T-helper 2 cell (primary cell): Measurements from ENCODE around the gene SMCR8.
A peak's percentile ranks its signal among the peaks of the same experiment; 100 is the strongest.
"Not testable (repeated sequence)": the region's sequence is repeated elsewhere in the genome, so short reads cannot be mapped to it uniquely, and the experiment has no call there.

ENCODE experiments used
- DNase-seq, 5 experiments: peaks; one replicate each; pipeline versions ENCODE4 v3.0.0 to v3.0.0-alpha.2; 2012 to 2022
- total RNA-seq, 2 donors: gene quantifications; one replicate each; lab custom pipeline; 2026; lab: John Stamatoyannopoulos, UW

SMCR8 gene, protein sequence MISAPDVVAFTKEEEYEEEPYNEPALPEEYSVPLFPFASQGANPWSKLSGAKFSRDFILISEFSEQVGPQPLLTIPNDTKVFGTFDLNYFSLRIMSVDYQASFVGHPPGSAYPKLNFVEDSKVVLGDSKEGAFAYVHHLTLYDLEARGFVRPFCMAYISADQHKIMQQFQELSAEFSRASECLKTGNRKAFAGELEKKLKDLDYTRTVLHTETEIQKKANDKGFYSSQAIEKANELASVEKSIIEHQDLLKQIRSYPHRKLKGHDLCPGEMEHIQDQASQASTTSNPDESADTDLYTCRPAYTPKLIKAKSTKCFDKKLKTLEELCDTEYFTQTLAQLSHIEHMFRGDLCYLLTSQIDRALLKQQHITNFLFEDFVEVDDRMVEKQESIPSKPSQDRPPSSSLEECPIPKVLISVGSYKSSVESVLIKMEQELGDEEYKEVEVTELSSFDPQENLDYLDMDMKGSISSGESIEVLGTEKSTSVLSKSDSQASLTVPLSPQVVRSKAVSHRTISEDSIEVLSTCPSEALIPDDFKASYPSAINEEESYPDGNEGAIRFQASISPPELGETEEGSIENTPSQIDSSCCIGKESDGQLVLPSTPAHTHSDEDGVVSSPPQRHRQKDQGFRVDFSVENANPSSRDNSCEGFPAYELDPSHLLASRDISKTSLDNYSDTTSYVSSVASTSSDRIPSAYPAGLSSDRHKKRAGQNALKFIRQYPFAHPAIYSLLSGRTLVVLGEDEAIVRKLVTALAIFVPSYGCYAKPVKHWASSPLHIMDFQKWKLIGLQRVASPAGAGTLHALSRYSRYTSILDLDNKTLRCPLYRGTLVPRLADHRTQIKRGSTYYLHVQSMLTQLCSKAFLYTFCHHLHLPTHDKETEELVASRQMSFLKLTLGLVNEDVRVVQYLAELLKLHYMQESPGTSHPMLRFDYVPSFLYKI
- total RNA-seq, result 157 to 204 reads per million in 2 donors

DNA sequence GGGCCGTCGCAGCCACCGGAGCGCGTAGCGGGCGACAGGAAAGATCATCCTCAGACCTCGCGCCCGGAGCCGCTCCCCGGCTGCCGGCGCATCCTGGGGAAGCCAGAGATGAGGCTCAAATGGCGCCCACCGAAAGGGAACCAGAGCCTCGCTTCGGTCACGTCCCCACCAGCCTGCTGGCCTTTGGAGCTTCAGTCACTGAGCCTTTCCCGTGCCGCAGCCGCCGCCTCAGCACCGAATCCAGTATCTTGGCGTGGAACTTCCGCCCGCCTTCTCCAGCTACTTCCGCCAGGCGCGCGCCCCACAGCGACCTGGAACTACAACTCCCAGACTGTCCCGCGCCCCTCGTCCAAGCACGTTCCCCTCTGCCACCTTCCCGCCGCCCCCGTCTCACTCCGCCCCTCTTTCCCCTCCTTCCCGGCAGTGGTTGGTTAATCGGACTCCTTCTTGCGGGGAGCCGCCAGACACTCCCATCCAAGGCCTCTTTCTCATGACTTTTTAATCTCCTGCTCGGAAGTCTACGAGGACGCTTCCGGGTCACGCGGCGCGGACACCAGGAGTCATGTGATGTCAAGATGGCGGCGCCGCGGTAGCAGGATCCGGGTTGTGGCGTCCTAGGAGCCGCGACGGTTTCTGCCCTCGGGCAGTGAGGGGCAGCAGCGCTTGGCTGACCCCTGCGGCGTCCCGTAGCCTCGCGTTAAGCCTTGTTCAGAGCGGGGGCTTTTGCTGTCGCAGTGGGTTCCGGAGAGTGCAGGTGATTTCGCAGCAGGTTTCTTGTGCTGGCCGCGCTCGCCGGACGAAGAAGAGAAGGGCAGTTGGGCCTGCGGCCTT, at the start of gene SMCR8, which contains the start of gene TOP3A:
TSS of gene SMCR8 (plus strand) at position 563 of the 831 bp plus-strand sequence. CDS start 497 bp downstream, outside the sequence.
TSS of gene TOP3A (minus strand) at position 264 of the 831 bp plus-strand sequence. CDS start at position 48, 216 bp downstream.
- peak; percentile 94 to 99 (median 98) for DNase-seq

DNA sequence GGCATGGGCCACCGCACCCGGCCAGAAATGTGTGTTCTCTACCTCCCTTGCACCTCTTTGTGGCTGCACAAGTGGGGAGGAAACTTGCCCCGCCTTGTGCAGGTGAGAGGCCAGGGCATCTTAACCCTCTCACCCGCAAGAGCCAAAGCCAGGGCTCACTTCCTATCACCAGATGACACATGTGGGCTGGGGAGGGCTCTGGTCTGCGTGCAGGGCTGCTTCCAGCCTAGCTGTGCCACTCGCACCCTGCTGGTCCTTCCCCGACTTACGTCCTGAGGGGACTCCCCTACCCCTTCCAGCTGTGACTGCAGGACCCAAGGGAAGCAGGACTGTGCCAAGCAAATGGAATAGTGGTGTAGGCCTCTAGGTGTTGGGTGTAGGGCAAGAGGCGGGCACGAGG, 47.7 kb upstream of the SMCR8 start:
- no peak for DNase-seq

DNA sequence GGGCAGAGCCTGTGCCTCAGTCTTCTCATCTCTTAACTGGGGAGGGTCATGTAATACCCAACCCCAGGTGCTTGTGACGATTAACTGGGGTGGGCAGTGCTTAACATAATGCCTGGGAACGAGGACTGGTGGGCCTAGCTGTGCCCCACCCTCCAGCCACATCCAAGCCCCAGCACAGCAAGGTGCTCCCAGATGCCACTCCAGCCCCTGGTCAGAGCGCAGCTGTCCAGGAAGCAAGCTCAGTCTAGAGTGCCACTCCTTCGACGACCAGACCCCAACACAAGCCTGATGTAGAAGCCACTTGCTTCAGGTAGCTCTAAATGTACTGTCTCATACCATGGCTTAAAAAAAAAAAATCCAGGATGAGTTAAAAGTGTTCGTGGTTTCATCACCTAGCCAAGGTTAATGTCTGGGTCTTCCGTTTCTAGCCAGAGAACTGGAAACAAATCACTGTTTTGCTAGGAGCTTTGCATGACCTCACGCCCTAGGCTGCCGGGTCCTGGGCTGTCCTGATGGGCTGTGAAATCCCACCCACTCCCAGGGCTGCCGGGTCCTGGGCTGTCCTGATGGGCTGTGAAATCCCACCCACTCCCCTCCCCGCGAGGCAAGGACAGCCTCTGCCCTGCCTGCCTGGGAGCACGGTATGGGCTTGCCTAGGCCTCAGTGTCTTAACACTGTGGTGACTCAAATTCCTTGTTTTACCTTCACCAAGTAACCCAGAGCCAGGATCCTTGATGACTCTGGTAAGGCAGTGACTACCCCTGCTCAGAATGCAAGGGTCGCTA, 47.0 kb upstream of the SMCR8 start:
- DNase-seq, result no peak

DNA sequence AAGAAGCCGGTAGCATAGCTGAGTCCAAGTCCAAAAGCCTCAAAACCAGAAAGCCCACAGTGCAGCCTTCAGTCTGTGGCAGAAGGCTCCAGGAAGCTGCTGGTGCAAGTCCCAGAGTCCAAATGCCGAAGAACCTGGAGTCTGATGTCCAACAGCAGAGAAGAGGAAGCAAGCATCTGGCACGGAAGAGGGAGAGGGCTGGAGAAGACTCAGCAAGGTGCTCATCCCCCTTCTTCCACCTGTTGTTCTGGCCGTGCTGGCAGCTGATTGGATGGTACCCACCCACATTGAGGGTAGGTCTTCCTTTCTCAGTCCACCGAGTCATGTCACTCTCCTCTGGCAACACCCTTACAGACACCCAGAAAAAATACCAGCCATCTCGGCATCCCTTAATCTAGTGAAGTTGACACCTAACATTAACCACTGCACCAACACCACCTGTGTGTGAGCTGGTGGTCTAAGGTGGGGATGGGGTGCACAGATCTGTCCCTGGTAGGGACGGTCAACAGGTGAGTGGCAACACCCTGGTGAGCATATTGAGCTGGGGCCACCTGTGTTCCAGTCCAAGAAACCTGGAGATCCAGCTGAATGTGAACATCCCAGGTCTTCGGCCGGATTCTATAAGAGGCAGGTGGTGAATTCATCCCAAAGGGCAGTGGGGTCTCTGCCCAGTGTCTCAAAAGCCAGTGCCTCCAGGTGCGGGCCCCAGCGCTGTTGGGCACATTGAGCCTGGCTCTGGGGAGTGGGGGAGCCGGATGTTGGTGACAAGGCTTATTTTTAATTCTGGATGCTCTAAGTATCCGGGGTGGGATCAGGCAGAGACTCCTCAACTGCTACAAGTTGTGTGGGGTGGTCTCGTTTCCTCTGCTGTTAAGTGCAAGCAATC, 44.8 kb upstream of the SMCR8 start:
- DNase-seq, result no peak

DNA sequence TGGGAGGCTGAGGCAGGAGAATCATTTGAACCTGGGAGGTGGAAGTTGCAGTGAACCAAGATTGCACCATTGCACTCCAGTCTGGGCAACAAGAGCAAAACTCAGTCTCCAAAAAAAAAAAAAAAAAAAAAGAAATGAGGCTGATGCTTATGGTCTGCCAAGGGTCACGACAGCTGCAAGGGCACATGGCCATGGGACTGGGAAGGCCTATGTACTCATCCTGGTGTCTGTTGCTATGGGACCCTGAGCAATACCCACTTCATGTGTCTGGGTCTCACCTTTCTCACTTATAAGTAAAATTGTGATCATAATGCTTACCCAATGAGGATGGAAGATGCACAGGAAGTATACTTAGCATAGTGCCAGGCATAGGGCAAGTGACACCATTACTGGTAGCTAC, 38.0 kb upstream of the SMCR8 start:
- no peak for DNase-seq

DNA sequence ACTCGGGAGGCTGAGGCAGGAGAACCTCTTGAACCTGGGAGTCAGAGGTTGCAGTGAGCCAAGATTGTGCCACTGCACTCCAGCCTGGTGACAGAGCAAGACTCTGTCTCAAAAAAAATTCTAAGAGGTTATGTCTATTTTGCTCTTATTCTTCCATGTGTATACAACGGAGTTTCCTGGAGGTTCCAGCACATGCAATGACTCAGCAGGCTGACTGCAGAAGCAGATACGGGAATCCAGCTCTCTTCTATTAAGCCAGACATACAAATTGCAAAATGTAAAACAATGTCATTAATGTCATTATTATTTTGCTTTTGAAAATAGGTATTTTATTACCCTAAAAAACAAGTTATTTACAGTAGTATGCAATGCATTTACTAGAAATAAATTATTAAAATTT, 36.2 kb upstream of the SMCR8 start:
- no peak for DNase-seq

DNA sequence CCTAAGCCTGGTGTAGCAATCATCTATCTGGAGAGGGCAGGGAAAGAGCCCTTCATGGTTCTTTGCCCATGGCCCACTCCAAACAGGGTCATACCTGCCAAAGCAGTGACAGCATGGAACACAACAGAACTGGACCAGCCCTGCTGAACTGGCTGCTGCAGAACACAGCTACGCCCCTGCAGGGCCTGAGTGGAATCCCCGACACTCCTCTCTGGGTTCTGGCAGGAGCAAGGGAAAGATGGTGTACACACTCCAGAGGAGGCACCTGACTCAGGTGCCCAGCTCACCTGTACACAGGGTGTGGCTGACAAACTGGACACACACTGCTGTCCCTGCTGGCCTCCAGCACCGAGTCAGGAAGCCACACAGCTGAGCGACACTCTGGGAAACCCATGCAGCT, 34.8 kb upstream of the SMCR8 start:
- no peak for DNase-seq

DNA sequence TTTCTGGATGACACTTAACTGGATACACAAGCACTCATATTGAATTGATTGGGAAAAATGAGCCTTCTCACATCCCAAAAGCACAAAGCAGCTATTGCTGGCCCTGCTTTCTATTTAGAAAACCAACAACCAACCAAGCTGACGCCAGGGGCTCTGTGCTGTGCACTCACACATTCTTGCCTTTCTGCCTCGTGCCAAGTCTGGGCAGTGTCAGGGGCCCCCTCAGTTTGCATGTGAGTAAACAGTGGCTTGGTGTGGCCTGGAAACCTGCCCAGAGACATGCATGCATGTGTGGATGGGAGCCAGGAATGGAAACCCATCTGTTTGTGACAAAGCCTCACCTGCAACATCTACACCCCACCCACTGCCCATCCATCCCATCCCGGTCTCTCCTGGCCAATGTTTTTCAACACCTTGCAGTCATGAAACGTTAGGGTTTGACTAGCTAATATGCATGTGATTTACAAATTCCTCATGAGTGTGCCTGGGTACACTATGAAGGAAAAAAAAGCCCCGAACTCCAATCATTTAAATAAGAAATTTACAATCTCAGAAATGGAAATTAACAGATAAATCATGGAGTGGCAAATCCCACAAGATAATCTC, 34.2 kb upstream of the SMCR8 start:
- no peak for DNase-seq

DNA sequence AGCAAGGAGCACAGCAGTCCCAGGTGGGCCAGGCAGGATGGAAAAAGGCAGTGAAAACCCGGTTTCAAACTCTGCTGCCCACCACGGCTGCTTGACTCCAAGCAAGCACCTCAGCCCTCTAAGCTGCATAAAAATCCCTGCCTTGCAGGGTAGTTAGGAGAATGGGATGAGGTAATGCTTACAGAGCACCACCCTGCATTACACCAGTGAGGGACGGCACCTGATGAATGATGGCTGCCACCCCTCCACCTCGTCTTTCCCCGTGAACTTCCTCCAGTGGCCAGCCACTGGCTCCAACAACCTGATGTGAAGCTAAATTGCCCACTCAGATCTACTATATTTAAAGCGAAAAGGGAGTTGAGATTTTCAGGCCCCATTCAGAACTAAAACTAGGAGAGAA, 33.3 kb upstream of the SMCR8 start:
- DNase-seq, result no peak

DNA sequence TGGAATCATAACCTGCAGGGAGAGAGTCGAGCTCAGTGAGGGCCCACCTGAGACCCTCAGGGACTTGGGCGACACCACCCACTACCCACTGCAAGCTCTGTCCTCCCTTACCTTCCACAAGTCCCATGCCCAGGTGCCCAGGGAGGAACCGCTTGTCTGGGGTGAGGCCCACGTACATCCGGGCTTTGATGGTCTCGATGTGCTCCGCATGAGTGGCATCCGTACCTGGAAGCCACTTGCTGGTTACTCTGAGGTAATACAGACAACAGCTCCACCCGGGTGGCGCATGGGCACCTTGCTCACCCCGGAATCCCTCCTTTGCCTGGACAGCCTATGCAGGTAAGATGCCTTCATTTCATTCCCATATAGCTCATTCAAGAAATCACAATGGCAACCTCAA, 29.8 kb upstream of the SMCR8 start:
- DNase-seq, result no peak

DNA sequence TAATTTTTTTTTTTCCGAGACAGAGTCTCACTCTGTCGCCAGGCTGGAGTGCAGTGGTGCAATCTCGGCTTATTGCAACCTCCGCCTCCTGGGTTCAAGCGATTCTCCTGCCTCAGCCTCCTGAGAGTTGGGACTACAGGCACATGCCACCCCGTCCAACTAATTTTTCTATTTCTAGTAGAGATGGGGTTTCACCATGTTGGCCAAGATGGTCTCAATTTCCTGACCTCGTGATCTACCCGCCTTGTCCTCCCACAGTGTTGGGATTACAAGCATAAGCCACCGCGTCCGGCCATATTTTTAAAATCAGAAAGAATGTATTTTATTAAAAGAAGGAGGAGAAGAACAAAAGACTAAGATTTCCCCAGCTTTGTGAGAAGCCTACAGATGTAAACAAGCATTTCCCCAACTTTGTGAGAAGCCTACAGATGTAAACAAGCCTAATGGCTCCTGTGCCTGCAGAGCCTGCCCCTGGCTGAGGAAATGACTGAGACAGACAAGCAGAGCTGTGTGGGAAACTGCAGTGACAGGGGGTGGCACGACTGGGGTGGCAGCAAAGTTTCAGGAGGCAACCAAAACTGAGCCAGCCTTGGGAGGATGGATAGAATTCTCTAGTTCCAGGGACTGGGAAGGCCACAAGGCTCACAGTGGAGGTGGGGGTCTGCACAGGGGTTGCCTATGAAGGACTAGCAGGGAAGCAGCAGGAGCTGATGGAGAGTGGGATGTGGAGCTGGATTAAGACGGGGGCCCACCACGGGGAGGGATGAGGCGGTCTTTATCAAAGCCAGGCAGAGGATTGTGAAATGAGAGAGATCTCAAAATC, 23.2 kb upstream of the SMCR8 start:
- DNase-seq, result no peak

DNA sequence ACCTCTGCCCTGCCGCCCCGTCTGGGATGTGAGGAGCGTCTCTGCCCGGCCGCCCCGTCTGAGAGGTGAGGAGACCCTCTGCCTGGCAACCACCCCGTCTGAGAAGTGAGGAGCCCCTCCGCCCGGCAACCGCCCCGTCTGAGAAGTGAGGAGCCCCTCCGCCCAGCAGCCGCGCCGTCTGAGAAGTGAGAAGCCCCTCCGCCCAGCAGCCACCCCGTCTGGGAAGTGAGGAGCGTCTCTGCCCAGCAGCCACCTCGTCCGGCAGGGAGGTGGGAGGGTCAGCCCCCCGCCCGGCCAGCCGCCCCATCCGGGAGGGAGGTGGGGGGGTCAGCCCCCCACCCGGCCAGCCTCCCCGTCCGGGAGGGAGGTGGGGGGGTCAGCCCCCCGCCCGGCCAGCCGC, 17.0 kb upstream of the SMCR8 start:
- not testable (repeated sequence) for DNase-seq

DNA sequence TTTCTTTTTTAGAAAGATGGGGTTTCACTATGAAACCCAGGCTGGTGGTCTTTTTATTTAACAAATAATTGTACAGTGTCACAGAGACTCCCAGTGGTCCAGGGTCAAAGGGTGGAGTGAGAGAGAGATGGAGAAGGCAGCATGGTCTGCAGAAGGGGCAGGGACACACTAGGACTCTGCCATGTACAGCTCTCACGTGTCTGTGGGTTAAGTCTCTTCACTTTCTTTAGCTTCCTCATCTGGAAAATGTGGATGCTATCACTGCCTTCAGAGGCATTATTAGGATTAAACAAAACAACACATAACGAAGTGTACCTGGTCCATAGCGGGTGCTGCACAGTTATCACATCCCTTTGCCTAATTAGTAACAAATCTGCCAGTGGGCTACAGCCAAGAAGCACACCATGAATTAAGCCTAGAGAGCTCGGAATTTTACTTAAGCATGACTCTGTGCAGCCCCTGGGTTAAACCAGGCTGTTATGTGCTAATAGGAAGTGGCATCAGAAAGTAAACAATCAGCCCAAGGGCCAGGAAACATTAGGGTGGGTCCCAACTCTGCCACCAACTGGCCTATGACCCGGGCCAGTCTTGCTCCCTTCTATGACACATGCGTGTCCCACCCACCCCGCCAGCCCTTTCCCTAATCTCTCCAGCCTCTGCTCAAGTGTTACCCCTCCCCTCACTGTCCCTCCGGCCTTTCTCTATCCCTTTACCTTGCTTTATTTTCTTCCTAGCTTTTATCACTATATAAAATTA, 14.2 kb upstream of the SMCR8 start:
- DNase-seq, result no peak

DNA sequence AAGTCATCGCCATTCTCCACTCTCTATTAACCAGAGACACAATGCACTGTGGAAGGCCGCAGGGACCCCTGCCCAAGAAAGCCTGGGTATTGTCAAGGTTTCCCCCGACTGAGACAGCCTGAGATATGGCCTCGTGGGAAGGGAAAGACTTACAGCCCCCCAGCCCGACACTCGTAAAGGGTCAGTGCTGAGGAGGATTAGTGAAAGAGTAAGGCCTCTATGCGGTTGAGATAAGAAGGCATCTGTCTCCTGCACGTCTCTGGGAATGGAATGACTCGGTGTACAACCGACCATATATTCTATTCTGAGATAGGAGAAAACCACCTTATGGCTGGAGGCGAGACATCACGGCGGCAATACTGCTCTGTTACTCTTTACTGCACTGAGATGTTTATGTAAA, 11.9 kb upstream of the SMCR8 start:
- DNase-seq, result not testable (repeated sequence)

DNA sequence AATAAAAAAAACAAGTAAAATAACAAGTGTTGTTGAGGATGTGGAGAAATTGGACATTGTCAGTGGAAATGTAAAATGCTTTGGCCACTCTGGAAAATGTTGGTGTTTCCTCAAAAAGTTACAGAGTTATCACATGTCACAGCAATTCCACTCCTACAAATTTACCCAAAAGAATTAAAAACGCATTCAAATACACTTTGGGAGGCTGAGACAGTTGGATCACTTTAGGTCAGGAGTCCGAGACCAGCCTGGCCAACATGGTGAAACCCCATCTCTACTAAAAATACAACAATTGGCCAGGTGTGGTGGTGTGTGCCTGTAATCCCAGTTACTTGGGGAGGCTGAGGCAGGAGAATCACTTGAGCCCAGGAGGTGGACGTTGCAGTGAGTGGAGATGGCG, 5.9 kb upstream of the SMCR8 start:
- no peak for DNase-seq

DNA sequence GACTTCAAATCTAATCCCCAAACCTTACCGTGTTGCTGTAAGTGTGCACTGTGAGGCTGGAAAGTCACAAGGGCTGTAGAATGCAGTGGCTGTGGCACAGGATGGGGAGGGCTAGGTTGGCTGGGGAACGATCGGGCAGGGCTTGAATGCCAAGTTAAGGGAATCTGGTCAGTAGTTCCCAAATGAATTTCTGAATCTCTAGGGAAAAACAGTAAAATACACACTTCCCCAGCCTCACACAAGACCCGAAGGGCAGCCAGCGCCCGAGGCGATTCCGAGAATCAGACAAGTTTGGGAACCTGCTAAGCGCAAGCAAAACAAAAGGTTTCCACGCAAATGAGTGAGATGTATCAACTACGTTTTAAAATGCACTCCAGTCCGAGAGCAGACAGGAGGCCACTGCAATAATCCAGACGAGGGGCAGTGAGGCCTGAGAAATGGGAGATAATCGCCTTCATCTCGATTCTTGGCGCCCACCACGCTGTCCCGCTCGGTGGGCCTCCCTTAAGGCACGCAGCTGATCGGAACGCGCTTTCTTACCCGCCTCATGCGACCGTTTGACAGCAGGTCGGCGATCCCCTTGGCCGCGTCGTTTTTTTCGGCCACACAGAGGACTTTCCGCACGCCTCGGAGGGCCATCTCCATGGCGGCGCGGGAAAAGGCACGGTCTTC, 898 bp upstream of the SMCR8 start:
- DNase-seq, result peak in 1 of 5 experiments; percentile 15

DNA sequence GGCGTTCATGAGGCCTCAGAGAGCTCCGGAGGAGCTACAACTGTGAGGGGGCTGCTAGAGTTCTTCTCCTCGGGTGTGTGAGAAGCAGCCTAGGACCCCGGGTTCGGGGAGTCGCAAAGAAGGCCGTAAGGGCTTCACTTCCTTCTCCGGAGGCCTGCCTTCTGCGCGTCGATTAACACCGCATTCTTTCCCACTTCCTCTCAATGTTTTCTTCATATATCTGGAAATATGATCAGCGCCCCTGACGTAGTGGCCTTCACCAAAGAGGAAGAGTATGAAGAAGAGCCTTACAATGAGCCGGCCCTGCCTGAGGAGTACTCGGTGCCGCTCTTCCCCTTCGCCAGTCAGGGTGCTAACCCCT, 449 bp downstream of the SMCR8 start:
- DNase-seq, result peak in 2 of 5 experiments; percentile 31 to 85

DNA sequence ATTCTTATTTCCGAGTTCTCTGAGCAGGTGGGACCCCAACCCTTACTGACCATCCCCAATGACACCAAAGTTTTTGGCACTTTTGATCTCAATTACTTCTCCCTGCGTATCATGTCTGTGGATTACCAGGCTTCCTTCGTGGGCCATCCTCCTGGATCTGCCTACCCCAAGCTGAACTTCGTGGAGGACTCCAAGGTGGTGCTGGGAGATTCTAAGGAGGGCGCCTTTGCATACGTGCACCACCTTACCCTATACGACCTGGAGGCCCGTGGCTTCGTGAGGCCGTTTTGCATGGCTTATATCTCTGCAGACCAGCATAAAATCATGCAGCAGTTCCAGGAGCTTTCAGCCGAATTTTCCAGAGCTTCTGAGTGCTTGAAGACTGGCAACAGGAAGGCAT, 868 bp downstream of the SMCR8 start:
- DNase-seq, result no peak
